ENCODE measurements around the gene CYP46A1.

CYP46A1 gene

GRCh38 chr14:99696929-99697328 lies 12.8 kb downstream of the CYP46A1 start:
- FAIRE-seq (no peak), DNase-seq (ENCODE audit: insufficient read length, low spot score) (no peak)
- no peak for TF ChIP-seq PAX5 (IDR thresholded peaks at IDR 0.05; ENCODE audit: insufficient read depth, low read length, severe bottlenecking)
- no peak for TF ChIP-seq SPI1 (IDR thresholded peaks at IDR 0.05; ENCODE audit: low read depth, low read length)
- no peak for TF ChIP-seq POLR2AphosphoS5 (IDR thresholded peaks at IDR 0.05; ENCODE audit: low read depth, low read length)
- no peak for TF ChIP-seq POU2F2 (IDR thresholded peaks at IDR 0.05; ENCODE audit: low read depth, low read length)
- no peak for TF ChIP-seq TAF1 (IDR thresholded peaks at IDR 0.05; ENCODE audit: low read depth, low read length)
- no peak for TF ChIP-seq POLR2A (IDR thresholded peaks at IDR 0.05; ENCODE audit: low read depth, low read length)

- TF ChIP-seq PAX5 (IDR thresholded peaks at IDR 0.05; ENCODE audit: insufficient read depth, low read length, severe bottlenecking) (no peak), POU2F2 (IDR thresholded peaks at IDR 0.05; ENCODE audit: low read depth, low read length) (no peak), TAF1 (IDR thresholded peaks at IDR 0.05; ENCODE audit: low read depth, low read length) (no peak), SPI1 (IDR thresholded peaks at IDR 0.05; ENCODE audit: low read depth, low read length) (no peak)
- no peak for DNase-seq (ENCODE audit: insufficient read length, low spot score)
- FAIRE-seq = no peak
Observed at GRCh38 chr14:99698236-99698635, 14.1 kb downstream of the CYP46A1 start.

GRCh38 chr14:99698642-99699041 lies 14.5 kb downstream of the CYP46A1 start:
- TF ChIP-seq TAF1 (IDR thresholded peaks at IDR 0.05; ENCODE audit: low read depth, low read length) (no peak), POU2F2 (IDR thresholded peaks at IDR 0.05; ENCODE audit: low read depth, low read length) (no peak), PAX5 (IDR thresholded peaks at IDR 0.05; ENCODE audit: insufficient read depth, low read length, severe bottlenecking) (no peak), POLR2AphosphoS5 (IDR thresholded peaks at IDR 0.05; ENCODE audit: low read depth, low read length) (no peak), SPI1 (IDR thresholded peaks at IDR 0.05; ENCODE audit: low read depth, low read length) (no peak), POLR2A (IDR thresholded peaks at IDR 0.05; ENCODE audit: low read depth, low read length) (no peak)
- no peak for DNase-seq (ENCODE audit: insufficient read length, low spot score)
- FAIRE-seq = no peak

GRCh38 chr14:99699085-99699760 lies 15.1 kb downstream of the CYP46A1 start:
- no peak for DNase-seq (ENCODE audit: insufficient read length, low spot score)
- no peak for FAIRE-seq
- TF ChIP-seq PAX5 (IDR thresholded peaks at IDR 0.05; ENCODE audit: insufficient read depth, low read length, severe bottlenecking) (no peak), POLR2A (IDR thresholded peaks at IDR 0.05; ENCODE audit: low read depth, low read length) (no peak), POLR2AphosphoS5 (IDR thresholded peaks at IDR 0.05; ENCODE audit: low read depth, low read length) (no peak), SPI1 (IDR thresholded peaks at IDR 0.05; ENCODE audit: low read depth, low read length) (no peak), POU2F2 (IDR thresholded peaks at IDR 0.05; ENCODE audit: low read depth, low read length) (no peak), TAF1 (IDR thresholded peaks at IDR 0.05; ENCODE audit: low read depth, low read length) (no peak)

GRCh38 chr14:99699861-99700260 lies 15.8 kb downstream of the CYP46A1 start:
- FAIRE-seq (no peak), DNase-seq (ENCODE audit: insufficient read length, low spot score) (no peak)
- TF ChIP-seq POLR2AphosphoS5 (IDR thresholded peaks at IDR 0.05; ENCODE audit: low read depth, low read length) = no peak
- no peak for TF ChIP-seq PAX5 (IDR thresholded peaks at IDR 0.05; ENCODE audit: insufficient read depth, low read length, severe bottlenecking)
- TF ChIP-seq TAF1 (IDR thresholded peaks at IDR 0.05; ENCODE audit: low read depth, low read length) = no peak
- TF ChIP-seq POU2F2 (IDR thresholded peaks at IDR 0.05; ENCODE audit: low read depth, low read length) = no peak
- no peak for TF ChIP-seq SPI1 (IDR thresholded peaks at IDR 0.05; ENCODE audit: low read depth, low read length)
- no peak for TF ChIP-seq POLR2A (IDR thresholded peaks at IDR 0.05; ENCODE audit: low read depth, low read length)

- FAIRE-seq (peak; percentile 40), DNase-seq (ENCODE audit: insufficient read length, low spot score) (no peak)
- TF ChIP-seq SPI1 (IDR thresholded peaks at IDR 0.05; ENCODE audit: low read depth, low read length) (no peak), POLR2A (IDR thresholded peaks at IDR 0.05; ENCODE audit: low read depth, low read length) (no peak), TAF1 (IDR thresholded peaks at IDR 0.05; ENCODE audit: low read depth, low read length) (no peak), PAX5 (IDR thresholded peaks at IDR 0.05; ENCODE audit: insufficient read depth, low read length, severe bottlenecking) (no peak), POU2F2 (IDR thresholded peaks at IDR 0.05; ENCODE audit: low read depth, low read length) (no peak), POLR2AphosphoS5 (IDR thresholded peaks at IDR 0.05; ENCODE audit: low read depth, low read length) (no peak)
Observed at GRCh38 chr14:99700379-99700778, 16.3 kb downstream of the CYP46A1 start.

GRCh38 chr14:99701260-99701659 lies 17.2 kb downstream of the CYP46A1 start:
- no peak for FAIRE-seq
- no peak for DNase-seq (ENCODE audit: insufficient read length, low spot score)
- TF ChIP-seq POLR2A (IDR thresholded peaks at IDR 0.05; ENCODE audit: low read depth, low read length) (no peak), TAF1 (IDR thresholded peaks at IDR 0.05; ENCODE audit: low read depth, low read length) (no peak), SPI1 (IDR thresholded peaks at IDR 0.05; ENCODE audit: low read depth, low read length) (no peak), PAX5 (IDR thresholded peaks at IDR 0.05; ENCODE audit: insufficient read depth, low read length, severe bottlenecking) (no peak), POU2F2 (IDR thresholded peaks at IDR 0.05; ENCODE audit: low read depth, low read length) (no peak), POLR2AphosphoS5 (IDR thresholded peaks at IDR 0.05; ENCODE audit: low read depth, low read length) (no peak)

GRCh38 chr14:99702115-99702514 lies 18.0 kb downstream of the CYP46A1 start:
- no peak for FAIRE-seq
- TF ChIP-seq PAX5 (IDR thresholded peaks at IDR 0.05; ENCODE audit: insufficient read depth, low read length, severe bottlenecking) (no peak), SPI1 (IDR thresholded peaks at IDR 0.05; ENCODE audit: low read depth, low read length) (no peak), POLR2AphosphoS5 (IDR thresholded peaks at IDR 0.05; ENCODE audit: low read depth, low read length) (no peak), POU2F2 (IDR thresholded peaks at IDR 0.05; ENCODE audit: low read depth, low read length) (no peak), TAF1 (IDR thresholded peaks at IDR 0.05; ENCODE audit: low read depth, low read length) (no peak), POLR2A (IDR thresholded peaks at IDR 0.05; ENCODE audit: low read depth, low read length) (no peak)
- no peak for DNase-seq (ENCODE audit: insufficient read length, low spot score)

GRCh38 chr14:99703381-99703780 lies 19.3 kb downstream of the CYP46A1 start:
- no peak for TF ChIP-seq SPI1 (IDR thresholded peaks at IDR 0.05; ENCODE audit: low read depth, low read length)
- no peak for TF ChIP-seq POLR2AphosphoS5 (IDR thresholded peaks at IDR 0.05; ENCODE audit: low read depth, low read length)
- no peak for TF ChIP-seq TAF1 (IDR thresholded peaks at IDR 0.05; ENCODE audit: low read depth, low read length)
- TF ChIP-seq POLR2A (IDR thresholded peaks at IDR 0.05; ENCODE audit: low read depth, low read length) = no peak
- TF ChIP-seq PAX5 (IDR thresholded peaks at IDR 0.05; ENCODE audit: insufficient read depth, low read length, severe bottlenecking) = no peak
- TF ChIP-seq POU2F2 (IDR thresholded peaks at IDR 0.05; ENCODE audit: low read depth, low read length) = no peak
- DNase-seq (ENCODE audit: insufficient read length, low spot score) (no peak), FAIRE-seq (no peak)
